Muscle layer of duodenum (tissue), 2 donors: ENCODE results near the gene MAML2.

Experiments
- H3K27ac ChIP-seq: one replicate; pipeline ENCODE4 v1.7.0; 2013; ENCODE audit warnings: mild to moderate bottlenecking, low read length
- H3K27me3 ChIP-seq: one replicate; pipeline ENCODE4 v1.7.0; 2013; ENCODE audit warnings: low read depth, mild to moderate bottlenecking, control low read depth, low read length
- H3K36me3 ChIP-seq, 2 donors: one replicate each; pipeline ENCODE4 v1.7.0; 2013; ENCODE audit warnings: low read length in 2 of 2, control low read depth in 1 of 2, mild to moderate bottlenecking in 1 of 2; ENCODE audit not compliant: insufficient read depth in 2 of 2, control insufficient read depth in 1 of 2
- H3K4me1 ChIP-seq, 2 donors: one replicate each; pipeline ENCODE4 v1.7.0; 2013; ENCODE audit warnings: low read length in 2 of 2, mild to moderate bottlenecking in 2 of 2, control low read depth in 1 of 2, moderate library complexity in 1 of 2; ENCODE audit not compliant: insufficient read depth in 2 of 2, control insufficient read depth in 1 of 2
- H3K4me3 ChIP-seq, 2 donors: one replicate each; pipeline ENCODE4 v1.7.0; 2013; ENCODE audit warnings: low read length in 2 of 2, low read depth in 1 of 2, mild to moderate bottlenecking in 1 of 2
- H3K9me3 ChIP-seq, 2 donors: one replicate each; pipeline ENCODE4 v1.7.0; 2013; ENCODE audit warnings: low read length in 2 of 2, control low read depth in 1 of 2, mild to moderate bottlenecking in 1 of 2; ENCODE audit not compliant: control insufficient read depth in 1 of 2
- donor health status: healthy.

MAML2 gene

DNA sequence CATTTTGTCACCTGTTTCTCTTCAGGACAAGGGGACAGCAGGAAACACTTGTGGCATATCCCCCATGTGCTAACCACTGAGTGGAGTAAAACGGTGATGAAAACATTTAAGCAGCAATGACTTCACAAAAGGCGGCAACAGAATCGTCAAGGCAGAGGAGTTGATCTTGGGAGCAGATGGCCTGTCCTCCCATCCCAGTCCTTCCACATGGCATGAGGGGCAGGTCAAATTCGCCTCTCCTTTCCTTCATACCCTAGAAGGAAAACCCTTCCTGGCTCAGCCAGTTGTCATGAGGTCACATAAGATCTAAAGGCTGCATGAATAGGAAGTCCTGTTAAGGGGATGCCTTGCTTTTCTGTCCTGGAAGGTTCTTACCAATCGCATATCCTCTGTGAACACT lies 169.1 kb downstream of the MAML2 start:
- Histone ChIP-seq H3K4me1 (peaks cover 0 to 5% of the 10 kb centered on the region in 2 donors), H3K27me3 (no peaks in the 10 kb centered on the region), H3K27ac (no peak overlapping the region), H3K9me3 (no peaks in the 10 kb centered on the region), H3K36me3 (no peaks in the 10 kb centered on the region), H3K4me3 (no peak overlapping the region)

DNA sequence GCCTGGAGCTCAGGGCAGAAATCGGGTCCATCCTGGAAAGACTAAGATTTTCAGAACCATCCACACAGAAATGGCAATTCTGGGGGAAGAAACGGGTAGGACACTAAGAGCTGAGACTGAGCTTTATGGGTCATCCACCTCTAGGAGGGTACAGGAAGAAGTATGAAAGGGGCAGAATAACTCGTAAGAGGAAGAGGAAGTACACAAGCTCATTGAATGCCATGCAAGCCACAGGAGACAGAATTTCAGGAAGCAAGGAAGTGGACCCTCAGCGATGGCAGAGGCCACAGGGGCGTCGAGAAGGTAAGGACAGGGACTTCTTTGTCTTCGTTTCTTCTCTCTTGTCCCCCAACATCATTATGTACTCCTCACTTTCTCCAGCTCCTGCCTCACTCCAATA lies 169.6 kb downstream of the MAML2 start:
- Histone ChIP-seq H3K36me3 (no peaks in the 10 kb centered on the region), H3K4me1 (peaks cover 2 to 6% of the 10 kb centered on the region in 2 donors), H3K27ac (no peak overlapping the region), H3K9me3 (no peaks in the 10 kb centered on the region), H3K4me3 (no peak overlapping the region), H3K27me3 (no peaks in the 10 kb centered on the region)

DNA sequence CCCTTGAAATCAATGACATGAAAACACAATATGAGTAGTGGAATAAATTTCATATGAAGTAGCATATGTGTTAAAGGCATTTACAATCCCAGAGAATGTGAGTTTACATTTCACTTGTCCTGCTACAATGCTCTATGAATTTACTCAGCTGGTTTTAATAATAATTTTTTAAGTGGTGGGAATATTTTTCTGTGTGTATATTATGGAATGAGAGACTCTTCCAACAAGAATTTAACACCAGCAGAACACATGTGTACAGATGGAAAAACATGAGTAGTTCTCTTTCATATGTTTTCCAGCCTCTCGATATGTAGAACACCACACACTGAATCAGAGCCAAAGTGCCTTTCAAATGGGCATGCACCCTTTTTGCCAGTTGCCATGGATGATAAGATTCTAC lies 170.4 kb downstream of the MAML2 start:
- Histone ChIP-seq H3K9me3 (no peaks in the 10 kb centered on the region), H3K36me3 (no peaks in the 10 kb centered on the region), H3K27me3 (no peaks in the 10 kb centered on the region), H3K4me1 (peaks cover 5 to 6% of the 10 kb centered on the region in 2 donors), H3K4me3 (no peak overlapping the region), H3K27ac (no peak overlapping the region)

DNA sequence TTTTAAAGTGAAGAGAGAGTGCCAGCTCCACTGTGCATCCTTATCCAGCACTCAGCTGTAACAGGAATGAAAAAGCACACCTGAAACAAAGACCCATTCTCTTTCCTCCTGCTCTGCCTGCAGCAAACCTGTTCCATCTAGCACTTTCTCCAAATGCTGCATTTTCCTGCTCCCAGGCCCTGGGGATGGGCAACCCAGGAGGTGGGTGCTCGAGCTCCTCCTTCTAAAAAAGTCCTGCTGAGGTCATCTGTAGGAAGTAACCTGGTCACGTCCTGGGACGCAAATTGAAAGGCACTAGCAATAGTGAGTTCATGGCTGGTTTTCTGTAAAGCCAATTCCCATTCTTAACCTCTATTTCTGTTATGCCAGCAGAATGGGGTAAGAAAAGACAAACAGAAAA lies 173.7 kb downstream of the MAML2 start:
- H3K4me1 ChIP-seq, result peaks cover 5 to 6% of the 10 kb centered on the region in 2 donors
- no peaks in the 10 kb centered on the region for H3K27me3 ChIP-seq
- H3K27ac ChIP-seq, result no peak overlapping the region
- no peaks in the 10 kb centered on the region for H3K9me3 ChIP-seq
- no peak overlapping the region for H3K4me3 ChIP-seq
- no peaks in the 10 kb centered on the region for H3K36me3 ChIP-seq

DNA sequence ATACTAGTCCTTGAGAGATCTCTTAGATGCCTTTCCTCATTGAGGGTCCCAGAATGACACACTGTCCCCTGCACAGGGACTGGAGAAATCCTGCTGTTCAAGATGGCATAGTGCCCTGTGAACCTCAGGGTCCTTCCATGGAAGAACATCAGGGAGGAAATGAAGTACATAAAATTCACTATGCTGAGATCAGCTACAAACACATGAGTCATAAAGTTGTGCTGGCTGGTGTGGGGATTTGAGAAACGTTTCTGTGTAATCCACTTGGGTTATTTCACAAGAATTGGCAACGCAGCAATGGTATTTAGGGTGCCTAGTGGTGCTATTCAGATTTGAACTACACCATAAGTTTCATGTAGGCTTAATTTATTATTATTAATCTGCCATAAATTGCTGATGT lies 174.4 kb downstream of the MAML2 start:
- no peak overlapping the region for H3K4me3 ChIP-seq
- no peaks in the 10 kb centered on the region for H3K9me3 ChIP-seq
- no peaks in the 10 kb centered on the region for H3K36me3 ChIP-seq
- H3K27ac ChIP-seq, result peak overlapping the region; percentile 42
- H3K27me3 ChIP-seq, result no peaks in the 10 kb centered on the region
- peaks cover 5 to 6% of the 10 kb centered on the region in 2 donors for H3K4me1 ChIP-seq

DNA sequence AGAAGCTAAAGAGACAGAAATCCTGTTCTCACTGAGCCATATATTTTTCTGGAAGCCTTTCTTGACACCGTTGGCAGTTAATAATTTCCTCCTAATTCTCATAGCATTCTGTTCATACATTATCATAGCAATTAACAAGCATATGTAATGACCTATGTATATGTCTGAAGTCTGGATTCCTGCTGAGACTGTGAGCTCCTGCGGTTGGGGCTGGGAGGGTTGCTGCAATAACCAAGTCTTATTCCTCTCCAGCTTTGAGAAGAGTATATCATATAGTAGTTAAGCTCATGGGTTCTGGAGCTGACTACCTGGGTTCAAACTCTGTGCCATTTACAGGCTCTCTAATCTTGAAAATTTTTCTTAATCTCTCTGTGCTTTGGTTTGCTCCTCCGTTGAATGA lies 175.2 kb downstream of the MAML2 start:
- Histone ChIP-seq H3K4me1 (peaks cover 5 to 6% of the 10 kb centered on the region in 2 donors), H3K4me3 (no peak overlapping the region), H3K27me3 (no peaks in the 10 kb centered on the region), H3K36me3 (no peaks in the 10 kb centered on the region), H3K27ac (peak overlapping the region; percentile 42), H3K9me3 (no peaks in the 10 kb centered on the region)

DNA sequence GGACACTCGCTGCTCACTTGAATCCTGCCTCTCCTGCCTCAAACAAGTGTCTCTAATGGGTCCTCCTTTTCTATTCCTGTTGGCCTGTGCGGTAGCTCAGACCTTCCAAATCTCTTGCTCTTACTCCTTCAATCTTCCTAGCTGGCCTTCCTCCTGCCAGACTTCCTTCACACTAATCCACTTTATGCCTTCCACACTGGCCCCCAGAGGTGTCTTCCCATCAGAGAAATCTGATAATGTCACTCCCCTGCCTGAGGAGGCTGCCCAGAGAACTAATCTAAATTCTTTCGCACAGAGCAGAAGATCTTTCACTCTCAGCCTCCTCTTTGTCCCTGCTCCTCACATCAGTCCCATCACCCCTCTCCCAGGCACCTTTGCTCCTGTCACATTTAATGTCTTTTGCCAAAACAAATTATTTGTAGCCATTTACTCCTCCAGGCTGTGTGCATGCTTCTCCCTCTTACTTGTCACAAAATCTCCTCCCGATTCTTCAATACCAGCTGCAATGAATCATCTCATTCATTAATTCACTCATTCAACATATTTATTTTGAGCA lies 175.7 kb downstream of the MAML2 start:
- no peaks in the 10 kb centered on the region for H3K9me3 ChIP-seq
- peaks cover 5 to 6% of the 10 kb centered on the region in 2 donors for H3K4me1 ChIP-seq
- no peak overlapping the region for H3K27ac ChIP-seq
- H3K27me3 ChIP-seq, result no peaks in the 10 kb centered on the region
- H3K4me3 ChIP-seq, result no peak overlapping the region
- H3K36me3 ChIP-seq, result no peaks in the 10 kb centered on the region

DNA sequence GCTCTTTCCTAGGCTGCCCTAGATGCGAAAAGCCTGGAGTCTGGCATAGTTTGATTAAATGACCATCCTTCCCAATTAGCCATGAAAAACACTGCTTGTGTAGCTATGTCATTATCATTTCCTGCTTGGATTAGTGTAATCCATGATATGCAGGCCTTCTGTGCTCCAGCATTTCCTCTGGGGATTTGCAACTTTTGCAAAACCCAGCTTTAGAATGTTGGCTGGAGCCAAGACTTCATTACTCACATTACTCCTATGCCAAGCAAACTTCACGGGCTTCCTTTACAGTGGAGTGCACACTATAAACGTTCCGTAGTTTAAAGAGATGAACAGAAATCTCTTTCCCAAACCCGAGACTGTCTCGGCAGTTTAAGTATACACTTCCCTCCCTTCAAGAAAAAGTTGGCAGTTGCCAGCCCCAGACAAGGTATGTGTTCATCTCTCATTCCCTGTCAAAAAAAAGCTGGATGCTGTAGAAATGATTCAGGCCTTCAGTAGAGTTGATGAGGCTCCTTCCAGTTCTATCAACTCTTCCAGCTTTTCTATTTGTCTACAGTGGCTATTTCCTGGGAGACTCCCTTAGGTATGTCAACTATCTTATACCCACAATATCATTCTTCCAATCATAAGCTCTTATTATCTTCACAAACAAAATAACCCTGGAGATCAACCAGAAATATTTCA lies 180.0 kb downstream of the MAML2 start:
- Histone ChIP-seq H3K9me3 (no peaks in the 10 kb centered on the region), H3K27me3 (no peaks in the 10 kb centered on the region), H3K4me1 (no peaks in the 10 kb centered on the region), H3K4me3 (no peak overlapping the region), H3K36me3 (no peaks in the 10 kb centered on the region), H3K27ac (peak overlapping the region; percentile 58)

DNA sequence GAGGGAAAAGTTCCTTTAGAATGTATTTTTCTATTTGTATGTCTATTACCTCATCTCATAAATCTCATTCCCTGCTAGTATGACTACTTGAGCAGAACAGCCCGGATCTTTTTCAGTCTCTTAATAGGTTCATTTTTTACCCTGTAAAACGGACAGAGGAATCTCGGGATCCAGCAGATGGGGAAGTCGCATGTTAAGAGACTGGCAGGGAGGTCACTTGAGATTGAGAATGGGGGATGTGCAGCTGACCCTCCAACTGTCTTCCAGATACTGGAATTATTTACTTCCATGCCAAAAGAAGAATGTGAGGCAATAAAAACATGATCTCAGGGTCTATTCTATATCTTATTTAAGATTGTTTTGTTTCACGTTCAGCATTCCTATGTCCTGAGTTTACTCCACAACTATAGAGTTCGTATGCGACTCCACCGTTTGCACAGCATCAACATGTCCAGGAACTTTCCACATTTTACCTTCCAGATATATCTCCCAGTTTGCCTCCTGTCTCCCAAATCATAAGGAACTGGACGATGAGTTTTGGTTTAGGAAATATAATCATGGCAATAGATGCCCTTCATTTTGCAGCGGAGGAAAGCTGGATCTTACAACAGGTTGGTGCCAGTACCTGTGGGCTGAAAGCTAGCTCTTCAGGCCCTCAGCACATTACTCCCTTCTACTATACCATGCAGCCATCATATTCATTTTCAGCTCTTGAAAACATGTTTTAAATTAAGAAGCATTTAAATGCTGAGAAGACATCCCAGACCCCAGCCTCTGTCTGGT lies 181.5 kb downstream of the MAML2 start:
- Histone ChIP-seq H3K9me3 (no peaks in the 10 kb centered on the region), H3K4me1 (peaks cover 7 to 12% of the 10 kb centered on the region in 2 donors), H3K4me3 (no peak overlapping the region), H3K27me3 (no peaks in the 10 kb centered on the region), H3K36me3 (peaks cover 0 to 3% of the 10 kb centered on the region in 2 donors), H3K27ac (no peak overlapping the region)

DNA sequence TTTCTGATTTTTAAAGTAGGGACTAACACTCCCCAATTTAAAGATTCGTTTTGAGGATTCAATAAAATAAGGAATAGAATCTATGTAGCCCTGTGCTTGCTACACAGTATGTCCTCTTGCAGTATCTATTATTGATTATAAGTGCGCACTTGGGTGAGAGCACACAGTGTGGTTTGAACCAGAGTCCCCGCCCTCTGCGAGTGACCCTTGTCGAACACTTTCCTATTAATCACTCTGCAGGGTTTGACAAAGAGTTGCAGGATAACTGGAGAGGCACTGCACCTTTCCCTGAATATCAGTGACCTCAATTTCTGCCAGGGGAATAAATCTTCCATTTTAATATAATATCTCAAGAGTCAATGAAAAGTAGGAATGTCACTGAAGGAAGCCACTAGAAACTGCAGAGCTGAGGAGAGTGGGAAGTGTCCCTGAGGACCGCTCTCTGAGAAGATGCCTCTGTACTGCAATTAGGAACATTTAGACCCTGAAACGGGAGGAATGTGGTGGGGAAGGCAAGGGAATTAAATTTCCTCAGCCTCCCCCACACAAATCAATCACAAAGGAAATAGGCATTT lies 182.2 kb downstream of the MAML2 start:
- peaks cover 0 to 10% of the 10 kb centered on the region in 2 donors for H3K36me3 ChIP-seq
- H3K9me3 ChIP-seq, result no peaks in the 10 kb centered on the region
- peaks cover 14 to 16% of the 10 kb centered on the region in 2 donors for H3K4me1 ChIP-seq
- H3K27ac ChIP-seq, result no peak overlapping the region
- no peak overlapping the region for H3K4me3 ChIP-seq
- no peaks in the 10 kb centered on the region for H3K27me3 ChIP-seq

DNA sequence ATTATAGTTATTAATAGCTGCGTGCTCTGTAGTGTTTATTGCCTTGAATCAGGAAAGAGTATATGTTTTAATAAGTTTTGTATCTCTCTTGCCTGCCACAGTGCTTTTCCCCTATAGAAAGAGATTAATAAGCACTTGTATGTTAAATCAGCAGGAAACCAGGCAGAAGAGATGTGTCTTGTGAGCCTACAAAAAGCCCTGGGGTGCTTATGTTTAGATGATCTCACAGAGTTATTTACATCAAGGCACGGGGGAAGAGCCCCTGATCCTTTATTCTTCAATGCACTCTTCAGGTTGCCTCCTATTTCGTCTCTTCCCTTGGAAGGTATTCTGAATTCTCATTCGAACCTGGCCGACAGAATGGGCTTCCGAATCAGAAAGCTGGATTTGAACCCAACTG lies 183.0 kb downstream of the MAML2 start:
- Histone ChIP-seq H3K36me3 (peaks cover 0 to 13% of the 10 kb centered on the region in 2 donors), H3K4me3 (no peak overlapping the region), H3K27me3 (no peaks in the 10 kb centered on the region), H3K27ac (no peak overlapping the region), H3K9me3 (no peaks in the 10 kb centered on the region), H3K4me1 (peaks cover 17 to 18% of the 10 kb centered on the region in 2 donors)
